H1 (cell line): ENCODE data around the gene RHOBTB1. TPM values are rescaled to one million over a fixed set of nuclear protein-coding genes. Genes with fewer than 3 reads are reported as not detected.

Experiments used
- CTCF ChIP-seq, 3 experiments: IDR thresholded peaks; 1 replicate in 2 of 3; 2 replicates in 1 of 3; pipeline versions ENCODE4 v1.5.1 to v1.6.1; 2011; ENCODE audit warnings: low read length in 3 of 3, mild to moderate bottlenecking in 3 of 3, inconsistent platforms in 2 of 3, low read depth in 1 of 3, moderate library complexity in 1 of 3; ENCODE audit not compliant: insufficient read depth in 1 of 3; ENCODE audit errors: control extremely low read depth in 1 of 3
- polyA plus RNA-seq, 7 experiments: library from polyadenylated mRNA; depleted of rRNA in 3 of 7; stranded (reverse) in 5 of 7; unstranded in 2 of 7; fragments of >200 nt in 5 of 7; fragments of 200-250 nt in 2 of 7; gene quantifications; 1 replicate in 5 of 7; 2 replicates in 1 of 7; 4 replicates in 1 of 7; pipeline versions ENCODE4 v1.2.1 to v1.2.3, GENCODE V29; 2011 to 2013; ENCODE audit warnings: missing spikeins in 2 of 7, mixed read lengths in 2 of 7
- total RNA-seq: library from RNA; stranded (reverse); fragmentation: NEBNext Ultra II Directional; extraction: Animal tissue kit (Norgen Biotek cat#: 25700); gene quantifications from 2 replicates; pipeline ENCODE4 v1.2.1, GENCODE V29; 2021

The RHOBTB1 gene
- total and polyA plus RNA-seq, 2 of the 8 experiments (the other 6 are each of a cell fraction or from before 2014, with no cell fraction given) = 6.1 to 7.4 TPM

GRCh38 chr10:60890811-60891210 lies 53.2 kb downstream of the RHOBTB1 start (continued):
- no peak for TF ChIP-seq CTCF (IDR thresholded peaks at IDR 0.05; ENCODE audit: control extremely low read depth in 1 of 3, insufficient read depth in 1 of 3, low read depth in 1 of 3, low read length in 3 of 3)
- TF ChIP-seq, all 59 proteins: peak for 0
